ENCODE results near the gene RBM33. TPM values are rescaled to one million over a fixed set of nuclear protein-coding genes. Genes with fewer than 3 reads are reported as not detected.

RBM33 gene
- total RNA-seq, 1 donor from 2014 or later, result 67.2 TPM

- H3K4me1 Mint-ChIP-seq (ENCODE audit: unreplicated experiment), result peaks cover 3% of the 10 kb centered on the region
These were observed 94.4 kb downstream of the RBM33 start for GRCh38 chr7:155738652-155739537.

GRCh38 chr7:155739538-155740143 is 95.2 kb downstream of the RBM33 start:
- H3K9me3 Mint-ChIP-seq, result no peaks in the 10 kb centered on the region
- no peaks in the 10 kb centered on the region for H3K27me3 Mint-ChIP-seq
- DNase-seq (ENCODE audit: extremely low spot score, unreplicated experiment), result no peak
- H3K4me1 Mint-ChIP-seq (ENCODE audit: unreplicated experiment), result peaks cover 3% of the 10 kb centered on the region
- no peak overlapping the region for H3K4me3 Mint-ChIP-seq
- peaks cover 28% of the 10 kb centered on the region for H3K36me3 Mint-ChIP-seq
- H3K27ac Mint-ChIP-seq, result no peak overlapping the region
- no peak for TF ChIP-seq CTCF (conservative IDR thresholded peaks at IDR 0.05)

More at GRCh38 chr7:155738652-155739537, 94.4 kb downstream of the RBM33 start:
- no peak for DNase-seq (ENCODE audit: extremely low spot score, unreplicated experiment)
- TF ChIP-seq CTCF (conservative IDR thresholded peaks at IDR 0.05), result peak; percentile 80
- Mint-ChIP-seq H3K9me3 (no peaks in the 10 kb centered on the region), H3K27me3 (no peaks in the 10 kb centered on the region), H3K4me3 (no peak overlapping the region), H3K36me3 (peaks cover 28% of the 10 kb centered on the region), H3K27ac (no peak overlapping the region)

GRCh38 chr7:155741082-155741481 is 96.6 kb downstream of the RBM33 start:
- Mint-ChIP-seq H3K4me1 (ENCODE audit: unreplicated experiment) (peaks cover 3% of the 10 kb centered on the region), H3K27ac (no peak overlapping the region), H3K36me3 (peaks cover 34% of the 10 kb centered on the region), H3K9me3 (no peaks in the 10 kb centered on the region), H3K4me3 (no peak overlapping the region), H3K27me3 (no peaks in the 10 kb centered on the region)
- no peak for DNase-seq (ENCODE audit: extremely low spot score, unreplicated experiment)
- no peak for TF ChIP-seq CTCF (conservative IDR thresholded peaks at IDR 0.05)

GRCh38 chr7:155741805-155742204 is 97.3 kb downstream of the RBM33 start:
- Mint-ChIP-seq H3K4me3 (no peak overlapping the region), H3K9me3 (no peaks in the 10 kb centered on the region), H3K4me1 (ENCODE audit: unreplicated experiment) (peaks cover 3% of the 10 kb centered on the region), H3K27ac (no peak overlapping the region), H3K36me3 (peaks cover 39% of the 10 kb centered on the region), H3K27me3 (no peaks in the 10 kb centered on the region)
- TF ChIP-seq CTCF (conservative IDR thresholded peaks at IDR 0.05), result no peak
- DNase-seq (ENCODE audit: extremely low spot score, unreplicated experiment), result no peak

GRCh38 chr7:155743177-155743576 is 98.7 kb downstream of the RBM33 start:
- no peaks in the 10 kb centered on the region for H3K9me3 Mint-ChIP-seq
- H3K27ac Mint-ChIP-seq, result no peak overlapping the region
- TF ChIP-seq CTCF (conservative IDR thresholded peaks at IDR 0.05), result no peak
- H3K4me3 Mint-ChIP-seq, result no peak overlapping the region
- peaks cover 44% of the 10 kb centered on the region for H3K36me3 Mint-ChIP-seq
- peaks cover 3% of the 10 kb centered on the region for H3K4me1 Mint-ChIP-seq (ENCODE audit: unreplicated experiment)
- H3K27me3 Mint-ChIP-seq, result no peaks in the 10 kb centered on the region
- DNase-seq (ENCODE audit: extremely low spot score, unreplicated experiment), result no peak

All from type B pancreatic cell (in vitro differentiated cells).